GM12892 (cell line): ENCODE measurements around the gene C8A.

Experiments used
- DNase-seq: peaks from one replicate; pipeline ENCODE4 v3.0.0; 2011; ENCODE audit not compliant: insufficient read length
- FAIRE-seq: peaks from 2 replicates; lab custom pipeline; 2011; peaks lifted over from hg19 to GRCh38; lab: Jason Lieb, UNC
- POLR2A ChIP-seq: IDR thresholded peaks from 2 replicates; pipeline ENCODE4 v1.6.1; 2011; ENCODE audit warnings: low read depth, low read length, control low read depth
- POLR2AphosphoS5 ChIP-seq: IDR thresholded peaks from 2 replicates; pipeline ENCODE4 v1.6.1; 2011; ENCODE audit warnings: low read depth, low read length, control low read depth
- TAF1 ChIP-seq: IDR thresholded peaks from 2 replicates; pipeline ENCODE4 v1.6.1; 2011; ENCODE audit warnings: low read depth, mild to moderate bottlenecking, control low read depth, low read length, borderline replicate concordance

Gene C8A

DNA sequence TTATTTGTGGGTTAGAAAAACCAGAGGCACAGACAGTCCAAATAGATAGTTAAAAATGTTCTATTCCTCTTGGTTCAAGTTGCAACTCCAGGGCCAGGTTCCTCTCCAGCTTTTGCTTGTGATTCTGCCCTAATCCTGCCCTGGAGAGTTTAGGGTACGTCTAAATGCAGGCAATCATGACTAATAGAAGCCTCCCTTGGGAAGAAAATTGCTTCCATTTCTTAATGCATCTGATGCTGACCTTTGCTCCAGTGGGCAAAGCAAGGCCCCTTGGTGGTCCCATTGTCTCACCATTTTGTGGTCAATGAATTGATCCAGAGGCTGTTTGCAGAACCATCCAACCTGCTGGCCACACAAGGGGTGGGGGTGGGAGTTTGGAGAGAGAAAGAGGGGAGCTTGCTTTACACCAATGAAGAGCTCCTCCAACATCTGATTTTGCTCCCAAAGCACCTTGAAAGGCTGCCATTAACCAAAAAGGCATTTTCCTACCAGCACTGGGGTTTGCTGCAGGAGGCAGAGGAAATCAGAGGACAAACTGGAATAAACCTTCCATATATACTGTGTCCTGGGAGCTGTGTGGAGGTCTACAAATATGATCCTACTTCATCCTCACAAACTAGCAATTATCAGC is 79.9 kb downstream of the C8A start:
- TF ChIP-seq POLR2A (no peak), POLR2AphosphoS5 (no peak), TAF1 (no peak)
- FAIRE-seq (no peak), DNase-seq (no peak)

DNA sequence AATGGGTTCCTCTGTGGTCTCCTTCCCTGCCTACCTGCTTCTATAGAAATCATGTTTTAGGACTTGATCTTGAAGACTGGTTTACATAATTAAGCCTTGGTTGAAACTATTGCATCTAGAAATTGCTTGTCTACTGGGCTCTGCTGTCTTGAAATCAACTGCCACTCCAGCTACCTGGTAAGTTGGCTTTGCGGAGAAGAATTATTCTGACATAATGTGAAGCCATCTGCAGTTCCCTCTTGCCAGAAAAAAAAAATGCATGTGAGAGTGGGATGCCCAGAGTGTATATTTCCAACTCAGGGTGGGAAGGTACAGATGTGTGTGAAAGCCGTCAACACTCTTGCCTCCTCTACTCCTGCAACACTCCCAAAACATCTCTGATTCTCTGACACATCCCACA is 84.0 kb downstream of the C8A start:
- FAIRE-seq (no peak), DNase-seq (no peak)
- TF ChIP-seq POLR2A (no peak), POLR2AphosphoS5 (no peak), TAF1 (no peak)

DNA sequence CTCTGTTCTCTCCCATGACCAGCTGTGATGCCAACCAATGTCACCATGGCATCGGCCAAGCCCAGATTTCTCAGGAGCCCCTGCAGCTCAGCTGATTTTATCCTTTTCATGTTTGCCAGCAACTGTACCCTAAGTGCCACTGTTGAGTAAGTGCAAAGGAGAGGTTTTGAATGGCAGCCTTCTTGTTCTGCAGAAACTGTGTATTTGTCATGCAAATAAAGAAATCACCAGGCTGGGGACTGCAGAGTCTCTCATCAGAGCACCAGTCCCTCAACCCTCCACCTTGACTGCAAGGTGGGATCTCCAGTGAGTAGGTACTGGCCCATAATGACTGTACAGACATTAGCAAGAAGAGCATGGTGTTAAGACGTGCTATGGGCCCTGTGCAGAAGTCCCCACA is 84.6 kb downstream of the C8A start:
- FAIRE-seq = no peak
- TF ChIP-seq POLR2AphosphoS5 (no peak), POLR2A (no peak), TAF1 (no peak)
- DNase-seq = no peak

DNA sequence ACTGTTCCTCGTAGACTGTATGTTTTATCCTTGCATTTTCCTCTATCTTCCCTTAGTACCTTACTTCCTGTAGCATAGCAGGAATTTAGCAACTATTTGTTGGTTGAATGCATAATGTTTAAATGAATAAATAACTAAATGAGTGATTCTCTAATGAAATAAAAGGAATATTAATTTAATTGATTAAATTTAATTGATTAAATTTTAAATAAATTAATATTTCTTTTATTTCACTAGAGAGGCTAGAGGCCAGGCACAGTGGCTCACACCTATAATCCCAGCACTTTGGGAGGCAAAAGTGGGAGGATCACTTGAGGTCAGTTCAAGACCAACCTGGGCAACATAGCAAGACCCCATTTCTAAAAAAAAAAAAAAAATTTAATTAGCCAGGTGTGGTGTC is 85.4 kb downstream of the C8A start:
- DNase-seq (no peak), FAIRE-seq (no peak)
- TF ChIP-seq POLR2A = no peak

DNA sequence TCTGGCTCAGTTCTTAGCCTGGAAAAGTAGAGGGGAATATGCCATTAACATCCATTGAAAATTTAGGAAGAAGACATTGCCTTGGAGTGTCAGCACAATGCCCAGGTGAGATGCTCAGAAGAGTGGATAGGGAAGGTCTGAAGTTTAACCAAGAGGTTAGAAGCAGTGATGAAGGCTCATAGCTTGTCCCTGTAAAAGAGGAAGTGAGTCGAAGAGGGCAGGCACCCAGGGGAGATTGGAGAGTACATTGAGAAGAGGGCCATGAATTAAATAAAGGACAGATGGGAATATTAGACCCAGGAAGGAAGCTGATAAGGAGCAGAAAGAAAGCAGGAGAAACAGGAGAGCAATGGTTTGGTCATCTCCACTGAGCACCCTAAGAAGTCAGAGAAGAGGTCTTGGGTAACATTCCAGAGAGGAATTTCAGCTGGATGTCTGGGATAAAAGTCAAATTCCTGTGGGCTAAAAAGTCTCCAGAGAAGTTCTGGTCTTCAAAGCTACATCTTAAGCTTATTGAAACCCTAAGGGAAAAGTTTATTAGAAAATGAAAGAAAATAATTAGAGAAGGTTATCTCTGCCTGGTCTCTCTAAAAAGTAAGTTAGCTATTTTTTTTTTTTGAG is 93.9 kb downstream of the C8A start:
- no peak for TF ChIP-seq POLR2AphosphoS5
- TF ChIP-seq TAF1 = no peak
- no peak for TF ChIP-seq POLR2A
- FAIRE-seq (no peak), DNase-seq (no peak)

DNA sequence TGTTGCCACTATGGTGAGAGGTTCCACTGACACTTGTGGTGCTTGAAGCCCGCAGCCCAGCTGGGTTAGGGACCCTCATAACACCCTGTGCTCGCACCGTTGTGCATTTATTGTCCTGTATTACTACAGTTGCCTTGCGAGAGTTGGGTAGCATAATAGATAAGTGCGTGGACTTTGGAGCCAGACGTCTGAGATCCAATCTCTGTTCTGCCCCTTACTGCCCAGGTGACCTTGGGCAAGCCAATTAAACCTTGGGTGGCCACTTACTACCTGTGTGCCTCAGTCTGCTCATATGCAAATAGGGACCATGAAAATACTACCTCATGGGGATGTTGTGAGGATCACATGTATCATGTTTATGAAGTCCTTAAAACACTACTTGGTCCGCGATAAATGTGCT is 97.9 kb downstream of the C8A start:
- FAIRE-seq = no peak
- TF ChIP-seq POLR2A = no peak
- TF ChIP-seq POLR2AphosphoS5 = no peak
- TF ChIP-seq TAF1 = no peak
- DNase-seq = no peak

DNA sequence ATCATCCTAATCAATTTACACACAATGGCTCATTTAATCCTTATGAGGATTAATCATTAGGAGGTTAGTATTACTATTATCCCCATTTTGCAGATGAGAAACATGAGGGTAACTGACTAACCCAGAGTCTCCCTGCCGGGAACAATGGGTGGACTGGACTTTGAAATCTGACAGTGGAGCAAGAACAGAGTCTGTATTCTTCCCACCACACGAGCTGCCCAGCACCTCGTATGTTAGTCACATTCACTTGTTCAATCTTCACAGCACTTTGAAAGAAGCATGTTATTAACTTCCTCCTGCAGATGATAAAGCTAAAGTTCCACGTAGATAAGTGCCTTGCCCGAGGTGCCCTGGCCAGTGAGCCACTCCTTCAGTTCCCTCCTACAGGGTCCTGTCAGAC is 98.8 kb downstream of the C8A start:
- TF ChIP-seq POLR2A (no peak), TAF1 (no peak), POLR2AphosphoS5 (no peak)
- FAIRE-seq (no peak), DNase-seq (no peak)

DNA sequence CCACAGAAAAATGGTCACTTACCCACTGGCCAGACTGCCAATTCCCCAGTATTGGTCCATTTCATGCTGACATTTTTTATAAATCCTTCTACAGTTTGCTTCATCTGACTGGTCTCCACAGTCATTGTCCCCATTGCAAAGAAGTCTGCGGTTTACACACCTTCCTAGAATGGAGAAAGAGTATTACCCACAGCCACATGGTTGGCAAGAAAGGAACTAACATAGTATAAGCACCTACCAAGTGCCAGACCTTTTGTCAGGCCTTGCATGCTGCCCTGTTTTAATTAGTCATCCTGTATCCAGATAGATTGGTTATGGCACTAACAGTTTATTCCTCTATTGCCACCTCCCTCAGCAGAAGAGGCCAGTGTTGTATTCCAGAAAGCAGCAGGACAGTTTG is 100.1 kb downstream of the C8A start:
- DNase-seq = no peak
- TF ChIP-seq POLR2A (no peak), POLR2AphosphoS5 (no peak), TAF1 (no peak)
- no peak for FAIRE-seq

DNA sequence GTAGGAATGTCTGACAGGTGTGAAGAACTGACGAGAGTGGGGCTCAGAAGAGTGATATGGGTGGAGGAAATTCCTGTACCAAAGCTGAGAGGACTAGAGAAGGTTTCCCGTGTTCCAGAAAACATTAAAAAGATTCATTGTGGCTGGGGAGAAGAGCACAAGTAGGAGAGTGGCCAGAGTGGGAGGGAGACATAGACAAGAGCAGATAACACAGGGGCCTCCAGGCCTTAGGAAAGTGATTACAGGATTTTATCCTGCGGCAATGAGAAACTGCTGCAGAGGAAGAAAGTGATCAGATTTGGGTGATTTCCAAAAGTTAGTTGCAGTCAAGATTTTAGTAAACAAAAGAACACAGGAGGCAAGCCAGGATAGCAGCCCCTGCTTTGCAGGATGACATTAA is 103.3 kb downstream of the C8A start:
- DNase-seq (no peak), FAIRE-seq (no peak)
- no peak for TF ChIP-seq POLR2A
- TF ChIP-seq TAF1 = no peak
- TF ChIP-seq POLR2AphosphoS5 = no peak

DNA sequence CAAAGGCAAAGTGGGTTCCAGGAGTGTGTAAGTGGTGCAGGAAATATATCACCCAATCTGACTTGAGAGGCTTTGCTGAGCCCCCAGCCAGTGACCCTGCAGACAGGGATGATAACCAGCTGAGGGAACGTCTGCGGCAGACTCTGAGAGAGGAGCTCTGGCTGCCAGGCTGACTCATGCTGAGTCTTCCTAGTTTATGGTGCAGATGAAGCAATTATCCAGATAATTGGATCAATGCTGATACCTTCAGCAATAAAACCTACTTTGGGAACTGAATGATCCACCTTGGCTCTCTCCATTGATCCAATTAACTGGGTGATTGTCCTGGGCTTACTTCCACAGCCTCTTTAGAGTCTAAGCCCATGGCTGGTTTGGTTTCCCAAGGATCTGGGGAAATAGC is 103.9 kb downstream of the C8A start:
- DNase-seq (no peak), FAIRE-seq (no peak)
- TF ChIP-seq POLR2AphosphoS5 (no peak), TAF1 (no peak), POLR2A (no peak)

DNA sequence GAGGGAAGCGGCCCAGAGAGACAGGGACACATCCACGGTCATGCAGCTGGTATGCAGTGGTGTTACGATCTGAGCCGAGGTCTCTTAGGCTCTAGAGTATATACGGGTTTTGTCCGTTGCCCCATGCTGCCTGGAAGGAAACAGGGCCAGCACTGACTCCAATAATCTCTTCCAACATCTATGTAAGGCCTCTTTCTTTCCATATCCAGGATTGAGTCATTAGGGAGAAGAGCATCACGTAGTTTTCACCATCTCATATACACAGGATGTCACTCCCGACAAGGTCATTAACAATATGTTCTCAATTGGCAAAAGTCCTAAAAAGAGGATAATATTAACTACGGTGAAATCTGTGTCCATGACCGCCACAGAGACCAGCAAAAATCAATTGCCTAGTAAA is 106.8 kb downstream of the C8A start:
- FAIRE-seq (no peak), DNase-seq (no peak)
- no peak for TF ChIP-seq POLR2A
- TF ChIP-seq TAF1 = no peak
- no peak for TF ChIP-seq POLR2AphosphoS5

DNA sequence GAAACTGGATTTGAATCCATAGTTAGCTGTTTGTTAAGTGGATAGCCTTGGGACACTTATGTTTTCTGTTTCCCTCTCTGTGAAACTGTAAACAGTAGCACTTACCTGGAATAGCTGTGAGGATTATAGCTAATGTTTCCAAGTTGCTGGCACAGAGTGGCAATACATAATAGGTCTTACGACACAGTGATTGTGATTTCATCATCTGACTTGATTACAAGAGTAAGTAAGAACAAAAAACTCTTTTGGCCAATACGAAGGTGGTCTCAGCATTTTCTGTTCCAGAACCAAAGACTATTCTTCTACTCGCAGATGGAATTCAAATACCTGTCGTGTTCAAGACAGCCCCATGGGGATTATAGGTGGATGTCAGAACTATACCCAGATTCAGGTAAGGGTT is 109.1 kb downstream of the C8A start:
- no peak for DNase-seq
- no peak for FAIRE-seq
- TF ChIP-seq TAF1 = no peak
- TF ChIP-seq POLR2A = no peak
- TF ChIP-seq POLR2AphosphoS5 = no peak
